ENCODE measurements around the gene FGGY. TPM values are rescaled to one million over a fixed set of nuclear protein-coding genes. Genes with fewer than 3 reads are reported as not detected.

FGGY gene
- total RNA-seq, 1 donor from 2014 or later, result 9.0 TPM

GRCh38 chr1:59480188-59480888 lies 183.4 kb downstream of the FGGY start:
- Mint-ChIP-seq H3K9me3 (ENCODE audit: low read depth) (no peaks in the 10 kb centered on the region), H3K27ac (ENCODE audit: unreplicated experiment) (no peak overlapping the region), H3K4me3 (ENCODE audit: unreplicated experiment) (no peak overlapping the region), H3K27me3 (ENCODE audit: low read depth) (no peaks in the 10 kb centered on the region), H3K4me1 (ENCODE audit: low read depth) (peaks cover 40% of the 10 kb centered on the region), H3K36me3 (ENCODE audit: low read depth) (no peaks in the 10 kb centered on the region)
- no peak for DNase-seq (ENCODE audit: low spot score)
- TF ChIP-seq CTCF (IDR thresholded peaks at IDR 0.05), result no peak

- peaks cover 33% of the 10 kb centered on the region for H3K4me1 Mint-ChIP-seq (ENCODE audit: low read depth)
- H3K4me3 Mint-ChIP-seq (ENCODE audit: unreplicated experiment), result no peak overlapping the region
- H3K36me3 Mint-ChIP-seq (ENCODE audit: low read depth), result no peaks in the 10 kb centered on the region
- H3K9me3 Mint-ChIP-seq (ENCODE audit: low read depth), result no peaks in the 10 kb centered on the region
- H3K27me3 Mint-ChIP-seq (ENCODE audit: low read depth), result no peaks in the 10 kb centered on the region
- no peak for TF ChIP-seq CTCF (IDR thresholded peaks at IDR 0.05)
- peak overlapping the region; percentile 8 for H3K27ac Mint-ChIP-seq (ENCODE audit: unreplicated experiment)
- DNase-seq (ENCODE audit: low spot score), result no peak
These were observed 185.1 kb downstream of the FGGY start for GRCh38 chr1:59481881-59482505.

- DNase-seq (ENCODE audit: low spot score), result no peak
- peaks cover 37% of the 10 kb centered on the region for H3K4me1 Mint-ChIP-seq (ENCODE audit: low read depth)
- no peak overlapping the region for H3K4me3 Mint-ChIP-seq (ENCODE audit: unreplicated experiment)
- no peaks in the 10 kb centered on the region for H3K36me3 Mint-ChIP-seq (ENCODE audit: low read depth)
- TF ChIP-seq CTCF (IDR thresholded peaks at IDR 0.05), result no peak
- no peaks in the 10 kb centered on the region for H3K27me3 Mint-ChIP-seq (ENCODE audit: low read depth)
- no peak overlapping the region for H3K27ac Mint-ChIP-seq (ENCODE audit: unreplicated experiment)
- H3K9me3 Mint-ChIP-seq (ENCODE audit: low read depth), result no peaks in the 10 kb centered on the region
These were observed 186.1 kb downstream of the FGGY start for GRCh38 chr1:59482986-59483385.

GRCh38 chr1:59484096-59484495 lies 187.2 kb downstream of the FGGY start:
- Mint-ChIP-seq H3K27ac (ENCODE audit: unreplicated experiment) (peak overlapping the region; percentile 49), H3K9me3 (ENCODE audit: low read depth) (no peaks in the 10 kb centered on the region), H3K4me1 (ENCODE audit: low read depth) (peaks cover 37% of the 10 kb centered on the region), H3K4me3 (ENCODE audit: unreplicated experiment) (no peak overlapping the region), H3K27me3 (ENCODE audit: low read depth) (no peaks in the 10 kb centered on the region), H3K36me3 (ENCODE audit: low read depth) (no peaks in the 10 kb centered on the region)
- no peak for DNase-seq (ENCODE audit: low spot score)
- no peak for TF ChIP-seq CTCF (IDR thresholded peaks at IDR 0.05)

- H3K9me3 Mint-ChIP-seq (ENCODE audit: low read depth), result no peaks in the 10 kb centered on the region
- no peaks in the 10 kb centered on the region for H3K36me3 Mint-ChIP-seq (ENCODE audit: low read depth)
- peaks cover 37% of the 10 kb centered on the region for H3K4me1 Mint-ChIP-seq (ENCODE audit: low read depth)
- no peak overlapping the region for H3K4me3 Mint-ChIP-seq (ENCODE audit: unreplicated experiment)
- no peaks in the 10 kb centered on the region for H3K27me3 Mint-ChIP-seq (ENCODE audit: low read depth)
- no peak for TF ChIP-seq CTCF (IDR thresholded peaks at IDR 0.05)
- no peak for DNase-seq (ENCODE audit: low spot score)
- no peak overlapping the region for H3K27ac Mint-ChIP-seq (ENCODE audit: unreplicated experiment)
These were observed 188.3 kb downstream of the FGGY start for GRCh38 chr1:59485171-59485570.

Measured in chondrocyte (in vitro differentiated cells).